Measurements from ENCODE around the gene TSPAN7. TPM values are rescaled to one million over a fixed set of nuclear protein-coding genes. Genes with fewer than 3 reads are reported as not detected.

The TSPAN7 gene
- total RNA-seq, 1 experiment from 2014 or later, result not detected

GRCh38 chrX:38651625-38652601, 90.6 kb downstream of the TSPAN7 start:
- ChIA-PET CTCF (no interaction called here), POLR2A (ENCODE audit: unreplicated experiment) (no interaction called here)
- Histone ChIP-seq H3K9me2 (replicated peaks; ENCODE audit: low read length) (no peaks in the 10 kb centered on the region), H3K9me3 (ENCODE audit: low read length) (no peaks in the 10 kb centered on the region), H4K20me1 (ENCODE audit: low read length) (no peaks in the 10 kb centered on the region), H3K79me2 (ENCODE audit: low read length) (no peaks in the 10 kb centered on the region), H3K27ac (ENCODE audit: low read length) (no peak overlapping the region), H3K27me3 (ENCODE audit: low read length) (peaks cover 8% of the 10 kb centered on the region), H3F3A (ENCODE audit: low read length, unreplicated experiment) (no peaks in the 10 kb centered on the region), H3K4me3 (ENCODE audit: low read length) (no peak overlapping the region), H3K4me1 (ENCODE audit: insufficient read depth, low read length) (no peaks in the 10 kb centered on the region), H3K9ac (ENCODE audit: low read length) (no peak overlapping the region), H3K36me3 (ENCODE audit: low read depth, low read length) (no peaks in the 10 kb centered on the region), H2AFZ (ENCODE audit: low read length) (no peak overlapping the region), H3K4me2 (ENCODE audit: low read length) (no peak overlapping the region)
- DNase-seq (no peak), ATAC-seq (no peak)
- TF ChIP-seq EZH2phosphoT487 (IDR thresholded peaks at IDR 0.05; ENCODE audit: borderline replicate concordance, low read length) (no peak), CTCF (conservative IDR thresholded peaks at IDR 0.05; ENCODE audit: low read depth, low read length) (no peak), EZH2 (IDR thresholded peaks at IDR 0.05; ENCODE audit: low read length, unreplicated experiment) (no peak)
- intact Hi-C loops (cut with micrococcal nuclease), result no loop called here
- BruUV-seq (replicated peaks), result no TSS peak

GRCh38 chrX:38652934-38653442, 91.6 kb downstream of the TSPAN7 start:
- H3K79me2 ChIP-seq (ENCODE audit: low read length), result no peaks in the 10 kb centered on the region
- DNase-seq (no peak), ATAC-seq (no peak)
- no peaks in the 10 kb centered on the region for H3K9me2 ChIP-seq (replicated peaks; ENCODE audit: low read length)
- H3K27me3 ChIP-seq (ENCODE audit: low read length), result peaks cover 12% of the 10 kb centered on the region; the same call in 1 of the 2 replicates
- ChIA-PET POLR2A (ENCODE audit: unreplicated experiment) (no interaction called here), CTCF (no interaction called here)
- H3K27ac ChIP-seq (ENCODE audit: low read length), result no peak overlapping the region
- TF ChIP-seq CTCF (conservative IDR thresholded peaks at IDR 0.05; ENCODE audit: low read depth, low read length) (no peak), EZH2 (IDR thresholded peaks at IDR 0.05; ENCODE audit: low read length, unreplicated experiment) (no peak), EZH2phosphoT487 (IDR thresholded peaks at IDR 0.05; ENCODE audit: borderline replicate concordance, low read length) (no peak)
- intact Hi-C loops (cut with micrococcal nuclease), result no loop called here
- BruUV-seq (replicated peaks), result no TSS peak
- H3F3A ChIP-seq (ENCODE audit: low read length, unreplicated experiment), result no peaks in the 10 kb centered on the region
- H2AFZ ChIP-seq (ENCODE audit: low read length), result no peak overlapping the region
- no peak overlapping the region for H3K9ac ChIP-seq (ENCODE audit: low read length)
- H3K36me3 ChIP-seq (ENCODE audit: low read depth, low read length), result no peaks in the 10 kb centered on the region
- no peaks in the 10 kb centered on the region for H3K9me3 ChIP-seq (ENCODE audit: low read length)
- no peak overlapping the region for H3K4me2 ChIP-seq (ENCODE audit: low read length)
- H3K4me3 ChIP-seq (ENCODE audit: low read length), result no peak overlapping the region
- no peaks in the 10 kb centered on the region for H4K20me1 ChIP-seq (ENCODE audit: low read length)
- H3K4me1 ChIP-seq (ENCODE audit: insufficient read depth, low read length), result no peaks in the 10 kb centered on the region

DNA sequence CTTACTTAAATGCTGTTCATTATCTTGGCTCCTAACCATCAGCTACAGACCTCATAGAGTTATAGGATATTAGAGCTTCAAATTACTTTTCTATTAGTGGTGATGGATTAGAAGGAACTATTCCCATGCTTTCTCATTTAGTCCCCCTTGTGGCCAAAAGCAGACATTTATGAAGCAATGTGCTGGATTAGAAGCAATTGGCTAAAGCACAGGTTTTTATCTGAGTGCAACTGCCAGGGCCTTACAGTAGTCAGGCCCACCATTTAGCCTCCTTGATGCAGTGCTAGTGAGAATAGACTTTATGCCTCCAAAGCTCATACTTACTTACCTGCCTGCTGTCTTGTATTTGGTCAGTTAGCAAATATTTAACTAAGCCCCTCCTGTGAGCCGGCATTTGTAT, 93.0 kb downstream of the TSPAN7 start:
- ATAC-seq, result no peak
- BruUV-seq (replicated peaks), result no TSS peak
- CTCF ChIA-PET, result interaction anchor here (0.6 kb wide), 1 partner anchor 1890 kb away, joined by 3 read pairs; no protein-coding TSS in a partner anchor

More for the DNA sequence above, 93.0 kb downstream of the TSPAN7 start:
- intact Hi-C loops (cut with micrococcal nuclease), result no loop called here
- Histone ChIP-seq H3K36me3 (ENCODE audit: low read depth, low read length) (no peaks in the 10 kb centered on the region), H3K4me2 (ENCODE audit: low read length) (no peak overlapping the region), H3K9me3 (ENCODE audit: low read length) (no peaks in the 10 kb centered on the region), H3K27ac (ENCODE audit: low read length) (no peak overlapping the region), H4K20me1 (ENCODE audit: low read length) (no peaks in the 10 kb centered on the region), H3K9ac (ENCODE audit: low read length) (no peak overlapping the region), H3K9me2 (replicated peaks; ENCODE audit: low read length) (no peaks in the 10 kb centered on the region), H3K79me2 (ENCODE audit: low read length) (no peaks in the 10 kb centered on the region), H2AFZ (ENCODE audit: low read length) (no peak overlapping the region), H3K4me1 (ENCODE audit: insufficient read depth, low read length) (no peaks in the 10 kb centered on the region), H3K27me3 (ENCODE audit: low read length) (peaks cover 12% of the 10 kb centered on the region; the same call in 1 of the 2 replicates), H3K4me3 (ENCODE audit: low read length) (no peak overlapping the region), H3F3A (ENCODE audit: low read length, unreplicated experiment) (no peaks in the 10 kb centered on the region)
- peak; percentile 58 for DNase-seq
- TF ChIP-seq CTCF (conservative IDR thresholded peaks at IDR 0.05; ENCODE audit: low read depth, low read length) (peak; percentile 64), EZH2 (IDR thresholded peaks at IDR 0.05; ENCODE audit: low read length, unreplicated experiment) (no peak)
- POLR2A ChIA-PET (ENCODE audit: unreplicated experiment), result no interaction called here
